SKM-1 (cell line): ENCODE measurements around the gene PALLD.
"Not testable (repeated sequence)": the region's sequence is repeated elsewhere in the genome, so short reads cannot be mapped to it uniquely, and the experiment has no call there.

Source experiments
- DNase-seq: peaks from one replicate; lab custom pipeline; 2025; ENCODE audit not compliant: unreplicated experiment; lab: John Stamatoyannopoulos, UW

Gene PALLD

DNA sequence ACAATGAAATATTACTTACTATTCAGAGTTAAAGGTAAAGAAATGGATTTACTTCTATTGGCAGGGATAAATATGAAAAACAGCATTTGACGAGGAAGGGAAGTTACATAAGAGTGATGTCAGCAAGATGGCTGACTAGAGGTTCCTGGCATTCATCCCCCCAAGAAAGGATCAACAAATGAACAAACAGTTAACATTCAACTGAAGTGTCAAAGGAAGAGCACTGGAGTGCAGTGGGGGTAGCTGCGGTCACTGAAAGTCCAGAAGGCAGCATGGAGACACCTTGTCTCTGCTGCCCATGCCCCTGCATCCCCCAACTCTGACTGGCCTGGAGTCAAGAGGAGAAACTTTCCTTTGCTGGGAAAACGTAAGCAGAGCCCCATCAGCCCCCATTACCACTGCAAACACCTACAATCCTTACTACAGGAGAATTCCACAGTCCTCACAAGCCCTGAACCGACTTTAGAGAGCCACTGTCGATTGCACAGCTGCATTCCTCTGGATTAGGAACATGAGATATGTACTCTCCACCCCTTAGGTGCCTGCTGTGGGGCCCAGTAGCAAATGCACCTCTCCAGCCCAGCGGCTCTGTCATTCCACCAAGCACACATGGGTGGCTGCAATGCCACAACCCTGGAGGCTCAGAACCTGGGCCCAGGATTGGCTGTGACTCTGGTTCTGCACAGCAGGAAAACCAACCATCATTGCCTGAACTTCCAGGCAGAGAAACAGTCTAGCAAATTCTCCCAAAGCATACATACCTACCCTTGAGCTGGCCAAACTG lies 433.8 kb downstream of the PALLD start:
- no peak for DNase-seq

DNA sequence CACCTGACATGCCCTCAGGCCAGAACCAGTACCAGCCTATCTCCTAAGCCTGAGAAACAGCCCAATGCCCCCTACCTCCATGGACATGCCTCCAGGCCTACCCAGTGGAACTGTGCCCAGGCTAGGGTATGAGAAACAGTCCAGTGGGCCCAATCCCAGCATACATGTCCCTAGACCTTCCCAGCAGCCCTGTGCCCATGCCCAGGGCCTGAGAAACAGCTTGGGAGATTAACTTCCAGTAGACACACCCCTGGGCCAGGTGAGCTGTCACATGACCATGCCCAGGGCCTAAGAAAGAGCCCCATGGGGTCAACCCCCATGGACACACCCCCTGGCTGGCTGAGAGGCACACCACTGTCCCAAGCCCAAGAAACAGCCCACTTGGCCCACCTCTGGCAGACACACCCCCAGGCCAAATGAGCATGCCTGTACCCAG lies 434.4 kb downstream of the PALLD start:
- no peak for DNase-seq

DNA sequence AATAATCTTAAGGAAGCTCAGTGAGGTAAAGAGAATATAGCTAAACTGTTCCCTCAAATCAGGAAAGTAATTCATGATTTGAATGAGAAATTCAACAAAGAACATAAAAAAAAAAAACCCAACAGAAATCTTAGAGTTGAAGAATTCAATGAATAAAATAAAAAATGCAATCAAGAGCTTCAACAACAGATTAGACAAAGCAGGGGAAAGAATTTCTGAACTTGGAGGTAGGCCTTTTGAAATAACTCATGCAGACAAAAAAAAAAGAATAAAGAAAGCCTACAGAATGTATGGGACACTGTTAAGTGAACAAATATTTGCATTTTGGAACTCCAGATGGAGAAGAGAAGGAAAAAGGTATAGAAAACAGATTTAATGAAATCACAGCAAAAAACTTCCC lies 435.3 kb downstream of the PALLD start:
- no peak for DNase-seq

DNA sequence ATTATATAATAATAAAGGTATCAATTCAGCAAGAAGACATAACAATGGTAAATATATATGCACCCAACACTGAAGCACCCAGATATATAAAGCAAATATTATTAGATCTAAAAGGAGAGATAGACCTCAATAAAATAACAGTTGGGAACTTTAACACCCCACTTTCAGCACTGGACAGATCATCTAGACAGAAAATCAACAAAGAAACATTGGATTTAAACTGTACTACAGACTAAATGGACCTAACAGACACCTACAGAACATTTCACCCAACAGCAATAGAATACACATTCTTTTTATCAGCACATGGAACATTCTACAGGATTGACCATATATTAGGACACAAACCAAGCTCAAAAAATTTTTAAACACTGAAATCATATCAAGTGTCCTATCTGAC lies 436.6 kb downstream of the PALLD start:
- no peak for DNase-seq

DNA sequence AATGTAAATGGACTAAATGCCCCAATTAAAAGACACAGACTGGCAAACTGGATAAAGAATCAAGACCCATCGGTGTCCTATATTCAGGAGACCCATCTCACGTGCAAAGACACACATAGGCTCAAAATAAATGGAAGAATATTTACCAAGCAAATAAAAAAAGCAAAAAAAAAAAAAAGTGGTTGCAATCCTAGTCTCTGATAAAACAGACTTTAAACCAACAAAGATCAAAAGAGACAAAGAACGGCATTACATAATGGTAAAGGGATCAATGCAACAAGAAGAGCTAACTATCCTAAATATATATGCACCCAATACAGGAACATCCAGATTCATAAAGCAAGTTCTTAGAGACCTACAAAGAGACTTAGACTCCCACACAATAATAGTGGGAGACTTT lies 440.6 kb downstream of the PALLD start:
- DNase-seq, result not testable (repeated sequence)

DNA sequence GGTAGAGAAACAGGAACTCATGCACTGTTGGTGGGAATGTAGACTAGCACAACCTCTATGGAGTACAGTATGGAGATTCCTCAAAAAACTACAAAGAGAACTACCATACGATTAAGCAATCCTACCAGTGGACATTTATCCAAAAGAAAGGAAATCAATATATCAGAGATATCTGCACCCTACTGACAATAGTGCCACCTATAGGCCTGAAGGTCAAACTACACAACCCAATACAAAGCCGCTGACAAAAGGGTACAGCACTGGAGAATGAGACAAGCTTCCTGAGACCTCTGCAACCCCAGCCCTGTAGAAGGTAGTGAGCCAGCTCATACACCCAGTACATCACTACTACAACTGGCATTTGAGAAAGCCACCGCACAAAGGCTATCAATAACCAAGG lies 446.1 kb downstream of the PALLD start:
- no peak for DNase-seq

DNA sequence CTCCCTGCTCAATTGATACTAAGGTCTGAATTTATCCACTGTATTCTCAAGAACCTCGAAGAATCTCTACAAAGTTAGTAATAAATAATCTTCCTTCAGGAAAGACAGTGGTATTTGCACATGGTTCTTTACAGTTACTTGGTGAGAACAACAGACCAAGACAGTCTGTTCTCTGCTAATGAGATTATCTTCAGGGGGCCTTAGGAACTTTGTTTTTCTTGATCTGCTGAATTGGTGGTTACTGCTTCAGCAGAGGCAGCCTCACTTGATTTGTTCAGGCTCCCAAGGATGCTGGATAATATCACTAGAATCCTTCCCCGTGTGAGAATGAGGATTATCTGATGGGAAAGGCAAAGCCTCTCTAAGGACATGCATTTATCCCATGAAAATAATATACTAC lies 448.4 kb downstream of the PALLD start:
- DNase-seq, result no peak

DNA sequence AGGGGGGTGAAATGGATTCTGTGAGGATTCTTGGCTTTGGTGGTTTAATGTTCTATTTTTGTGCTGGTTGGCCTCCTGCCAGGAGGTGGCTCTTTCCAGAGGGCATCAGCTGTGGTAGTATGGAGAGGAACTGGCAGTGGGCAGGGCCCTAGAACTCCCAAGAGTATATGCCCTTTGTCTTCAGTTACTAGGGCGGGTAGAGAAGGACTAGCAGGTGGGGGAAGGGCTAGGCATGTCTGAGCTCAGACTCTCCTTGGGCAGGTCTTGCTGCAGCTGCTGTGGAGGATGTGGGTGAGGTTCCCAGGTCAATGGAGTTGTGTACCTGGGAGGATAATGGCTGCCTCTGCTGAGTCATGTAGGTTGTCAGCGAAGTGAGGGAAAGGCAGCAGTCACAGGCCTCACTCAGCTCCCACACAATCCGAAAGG lies 456.0 kb downstream of the PALLD start:
- DNase-seq, result not testable (repeated sequence)

DNA sequence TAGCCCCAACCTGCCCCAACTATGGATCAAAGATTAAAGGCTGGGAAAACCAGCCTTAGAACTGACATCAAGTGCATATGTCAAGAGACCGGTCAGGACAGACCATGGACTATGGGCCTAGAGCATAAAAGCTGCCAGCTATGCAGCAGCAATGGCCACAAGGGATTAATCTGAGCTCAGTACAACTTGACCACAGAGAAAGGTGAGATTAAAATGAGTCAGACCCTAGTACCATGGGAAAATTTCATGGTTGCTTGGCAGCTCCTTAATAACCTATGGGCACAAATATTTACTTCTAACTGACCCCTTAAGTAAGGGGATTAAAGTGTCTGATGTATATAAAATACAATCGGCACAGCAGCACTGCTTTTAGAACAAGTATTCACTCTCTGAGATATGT lies 458.8 kb downstream of the PALLD start:
- DNase-seq, result no peak

DNA sequence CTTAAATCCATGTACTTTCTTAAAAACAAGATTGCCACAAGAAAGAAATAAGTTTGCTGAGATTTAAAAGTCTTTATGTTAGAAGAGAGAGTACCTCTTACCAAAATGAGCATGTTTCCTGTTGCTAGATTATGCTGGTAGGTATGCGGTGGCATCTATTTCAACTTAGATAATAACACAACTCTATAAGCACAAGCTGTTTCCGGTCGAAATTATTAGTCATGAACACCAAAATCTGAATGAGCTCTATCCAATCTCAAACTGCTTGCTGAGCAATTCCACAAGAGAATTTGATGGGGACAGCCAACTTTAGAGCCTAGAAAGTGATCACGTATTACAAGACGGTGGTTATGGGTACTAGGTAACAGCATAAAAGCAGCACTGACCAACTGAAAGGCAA lies 463.9 kb downstream of the PALLD start:
- no peak for DNase-seq

DNA sequence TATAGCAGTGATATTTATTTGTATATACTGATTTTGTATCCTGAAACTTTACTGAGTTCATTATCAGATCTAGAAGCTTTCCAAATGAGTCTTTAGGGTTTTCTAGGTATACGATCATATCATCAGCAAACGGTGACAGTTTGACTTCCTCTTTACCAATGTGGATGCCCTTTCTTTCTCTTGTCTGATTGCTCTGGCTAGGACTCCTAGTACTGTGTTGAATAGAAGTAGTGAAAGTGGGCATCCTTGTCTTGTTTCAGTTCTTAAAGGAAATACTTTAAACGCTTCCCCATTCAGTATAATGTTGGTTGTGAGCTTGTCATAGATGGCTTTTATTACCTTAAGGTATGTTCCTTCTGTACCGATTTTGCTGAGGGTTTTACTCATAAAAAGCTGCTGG lies 475.7 kb downstream of the PALLD start:
- no peak for DNase-seq
